K562 (cell line): ENCODE measurements around the gene GNAZ. TPM values are rescaled to one million over a fixed set of nuclear protein-coding genes. Genes with fewer than 3 reads are reported as not detected.

Experiments used
- ATAC-seq: fragments of 200-7000 bp; cut with Tn5 transposase; 3 replicates; pipeline ENCODE4 v1.9.1; 2020; ENCODE audit warnings: moderate library complexity
- BruUV-seq: library from RNA; stranded (reverse); fragments of 400-500 nt; replicated peaks from 2 replicates; lab custom pipeline; 2021; lab: Mats Ljungman, UMichigan
- CTCF ChIA-PET: fragments of 300-600 bp; formaldehyde crosslinking; extraction: SDS; loops from one replicate; lab custom pipeline; 2021; ENCODE audit warnings: low intra/inter-chr PET ratio; lab: Yijun Ruan, JAX
- POLR2A ChIA-PET: fragments of 300-600, 350-650 bp; sonication (Branson Sonifier 250); formaldehyde crosslinking; extraction: SDS; loops from one replicate; lab custom pipeline; 2021; ENCODE audit warnings: antibody characterized with exemption, inconsistent platforms; lab: Yijun Ruan, JAX
- DNase-seq, 4 experiments: peaks; one replicate each; pipeline versions ENCODE4 v3.0.0 to v3.0.0-alpha.2; 2011 to 2018; ENCODE audit warnings: low spot score in 3 of 4, mixed read lengths in 3 of 4; ENCODE audit errors: extremely low read depth in 1 of 4
- FAIRE-seq: peaks from 2 replicates; lab custom pipeline; 2011; peaks lifted over from hg19 to GRCh38; lab: Jason Lieb, UNC
- H2AFZ ChIP-seq: 2 replicates; pipeline ENCODE4 v1.6.0; 2011; ENCODE audit warnings: low read depth, low read length, control low read depth, inconsistent platforms
- H3K27ac ChIP-seq: fragments of 200-600 bp; 3 replicates; pipeline ENCODE4 v1.8.0; 2011; ENCODE audit warnings: low read depth, mild to moderate bottlenecking, control low read depth, inconsistent platforms, low read length, moderate library complexity, mixed read lengths; ENCODE audit errors: extremely low read depth
- H3K27me3 ChIP-seq, 2 experiments: fragments of 300-600 bp in 1 of 2; 2 replicates in 1 of 2; 3 replicates in 1 of 2; pipeline versions ENCODE4 v1.6.0 to v1.8.0; 2011; ENCODE audit warnings: inconsistent platforms in 2 of 2, low read length in 2 of 2, mild to moderate bottlenecking in 1 of 2, mixed read lengths in 1 of 2, moderate library complexity in 1 of 2; ENCODE audit not compliant: control insufficient read depth in 2 of 2, insufficient read depth in 2 of 2
- H3K36me3 ChIP-seq: fragments of 300-600 bp; 3 replicates; pipeline ENCODE4 v1.8.0; 2011; ENCODE audit warnings: mild to moderate bottlenecking, low read length, inconsistent platforms; ENCODE audit not compliant: control insufficient read depth, insufficient read depth
- H3K4me1 ChIP-seq, 2 experiments: fragments of 200-600 bp in 1 of 2; replicated peaks in 1 of 2; 2 replicates in 1 of 2; 3 replicates in 1 of 2; pipeline versions ENCODE4 v1.5.1 to v1.8.0; 2011; ENCODE audit warnings: inconsistent platforms in 2 of 2, low read length in 2 of 2, mild to moderate bottlenecking in 1 of 2, mixed read lengths in 1 of 2, moderate library complexity in 1 of 2; ENCODE audit not compliant: control insufficient read depth in 2 of 2, insufficient read depth in 2 of 2
- H3K4me2 ChIP-seq: 2 replicates; pipeline ENCODE4 v1.6.1; 2011; ENCODE audit warnings: low read length, control low read depth, inconsistent platforms, mixed read lengths; ENCODE audit not compliant: insufficient read depth
- H3K4me3 ChIP-seq: fragments of 200-600 bp; sonication (generic), shearing (Covaris generic); 2 replicates; pipeline ENCODE4 v1.5.1; 2016; ENCODE audit warnings: control low read depth, inconsistent platforms
- H3K79me2 ChIP-seq: fragments of 200-600 bp; 3 replicates; pipeline ENCODE4 v1.8.0; 2011; ENCODE audit warnings: low read length, inconsistent platforms; ENCODE audit not compliant: control insufficient read depth, insufficient read depth
- H3K9ac ChIP-seq, 2 experiments: 2 replicates each; pipeline versions ENCODE4 v1.6.0 to v1.6.1; 2011; ENCODE audit warnings: low read depth in 2 of 2, low read length in 2 of 2, control low read depth in 1 of 2, inconsistent platforms in 1 of 2, mild to moderate bottlenecking in 1 of 2, mixed read lengths in 1 of 2; ENCODE audit not compliant: insufficient read depth in 1 of 2
- H3K9me1 ChIP-seq: one replicate; pipeline ENCODE4 v1.6.0; 2011; ENCODE audit warnings: inconsistent platforms, mild to moderate bottlenecking, low read length, moderate library complexity; ENCODE audit not compliant: control insufficient read depth, insufficient read depth
- H3K9me3 ChIP-seq: replicated peaks from 2 replicates; pipeline ENCODE4 v1.5.1; 2011; ENCODE audit warnings: low read depth, low read length, inconsistent platforms; ENCODE audit not compliant: control insufficient read depth, insufficient read depth
- H4K20me1 ChIP-seq: replicated peaks from 2 replicates; pipeline ENCODE4 v1.6.1; 2011; ENCODE audit warnings: low read length, inconsistent platforms, mixed read lengths; ENCODE audit not compliant: control insufficient read depth, insufficient read depth
- ETV6 ChIP-seq, 3 experiments: fragments of 150-350 bp in 1 of 3; sonication (generic) in 1 of 3; formaldehyde crosslinking in 1 of 3; IDR thresholded peaks; 2 replicates each; pipeline versions ENCODE4 v1.6.1 to v1.8.0; 2014 to 2022; ENCODE audit warnings: borderline replicate concordance in 2 of 3, low read depth in 2 of 3, antibody characterized with exemption in 1 of 3, low read length in 1 of 3, mild to moderate bottlenecking in 1 of 3, missing genetic modification reagents in 1 of 3
- FOXA1 ChIP-seq: fragments of 450-650 bp; IDR thresholded peaks from 2 replicates; pipeline ENCODE4 v1.6.1; 2016; ENCODE audit warnings: mild to moderate bottlenecking, borderline replicate concordance
- POLR2AphosphoS5 ChIP-seq: IDR thresholded peaks from 2 replicates; pipeline ENCODE4 v1.6.1; 2011; ENCODE audit warnings: mild to moderate bottlenecking, low read depth, low read length, moderate library complexity; ENCODE audit not compliant: control insufficient read depth, insufficient read depth
- RUNX1 ChIP-seq: sonication (generic); IDR thresholded peaks from 2 replicates; pipeline ENCODE4 v1.6.1; 2016; ENCODE audit warnings: antibody characterized with exemption, low read depth
- SMAD3 ChIP-seq: fragments of 450-650 bp; formaldehyde crosslinking; conservative IDR thresholded peaks from 2 replicates; pipeline ENCODE4 v1.4.0; 2020; ENCODE audit warnings: mild to moderate bottlenecking
- U2AF2 ChIP-seq: fragments of 200-400 bp; formaldehyde crosslinking; optimal IDR thresholded peaks from 2 replicates; pipeline ENCODE3; 2017; ENCODE audit warnings: low read depth, mild to moderate bottlenecking, low read length
- ZKSCAN8 ChIP-seq: fragments of 200-800 bp; sonication (Bioruptor generic); IDR thresholded peaks from 2 replicates; pipeline ENCODE4 v1.6.1; 2016; ENCODE audit warnings: missing genetic modification characterization, missing compliant biosample characterization
- WGBS: fragments of 100-300 bp; shearing (Covaris generic); methylation state at CpG from one replicate; pipeline ENCODE4 v1.1.6; 2016; ENCODE audit warnings: low coverage, mixed read lengths; ENCODE audit not compliant: insufficient coverage; ENCODE audit errors: missing lambda C conversion rate; 5-methylcytosine and 5-hydroxymethylcytosine counted together
- in situ Hi-C: fragments of 300-500 bp; cut with MboI; formaldehyde crosslinking; loops from 4 replicates; pipeline ENCODE4 v1.15.0; 2018; ENCODE audit warnings: inconsistent platforms, mixed read lengths
- intact Hi-C: fragments of 100-400 bp; cut with micrococcal nuclease; formaldehyde crosslinking; loops from 2 replicates; pipeline ENCODE4 v1.14.2; 2022
- polyA plus RNA-seq, 8 experiments: library from polyadenylated mRNA; depleted of rRNA in 4 of 8; stranded (reverse) in 5 of 8; unstranded in 3 of 8; fragments of >200 nt; fragmentation: Nextera tagmentation in 2 of 8; fragmentation: Illumina TruSeq in 1 of 8; extraction: Ambion mirVana in 2 of 8; extraction: Trizol in 1 of 8; gene quantifications; 2 replicates each; pipeline versions ENCODE4 v1.2.1 to v1.2.3, GENCODE V29; 2011 to 2014; ENCODE audit warnings: inconsistent platforms in 1 of 8, missing spikeins in 1 of 8
- total RNA-seq, 7 experiments: library from RNA; depleted of rRNA in 6 of 7; stranded (reverse); fragments of >200 nt in 6 of 7; fragmentation: Illumina TruSeq in 2 of 7; extraction: Trizol in 2 of 7; gene quantifications; 2 replicates each; pipeline versions ENCODE4 v1.2.1 to v1.2.3, GENCODE V29; 2011 to 2021; ENCODE audit warnings: low replicate concordance in 1 of 7
- TF ChIP-seq, protein P1 (sequence below), 2 experiments: fragments of 250-450 bp in 1 of 2; fragments of 450-650 bp in 1 of 2; sonication (Bioruptor Pico) in 1 of 2; IDR thresholded peaks; 2 replicates each; pipeline versions ENCODE4 v1.6.1 to v1.8.0; 2016 to 2021; ENCODE audit warnings: mild to moderate bottlenecking in 2 of 2, moderate library complexity in 2 of 2, missing compliant biosample characterization in 1 of 2, missing genetic modification characterization in 1 of 2
- TF ChIP-seq, protein P2 (sequence below), 2 experiments: fragments of 200-800 bp in 1 of 2; sonication (Bioruptor generic) in 1 of 2; sonication (generic) in 1 of 2; formaldehyde crosslinking in 1 of 2; IDR thresholded peaks in 1 of 2; conservative IDR thresholded peaks in 1 of 2; 2 replicates each; pipeline versions ENCODE4 v1.5.0 to v1.6.1; 2016 to 2020; ENCODE audit warnings: missing compliant biosample characterization in 1 of 2, missing genetic modification characterization in 1 of 2, missing genetic modification reagents in 1 of 2
- TF ChIP-seq, protein P3 (sequence below): fragments of 250-450 bp; sonication (Bioruptor Pico); IDR thresholded peaks from 2 replicates; pipeline ENCODE4 v1.8.0; 2021; ENCODE audit warnings: mild to moderate bottlenecking, moderate library complexity
- TF ChIP-seq, protein P4 (sequence below), 2 experiments: fragments of 450-650 bp; conservative IDR thresholded peaks; 2 replicates each; pipeline ENCODE4 v1.6.1; 2017; ENCODE audit warnings: mild to moderate bottlenecking in 2 of 2, moderate library complexity in 2 of 2

Gene GNAZ
- total and polyA plus RNA-seq, 9 of the 15 experiments (the other 6 are each of a cell fraction or from before 2014, with no cell fraction given), result 0.04 to 0.22 (median 0.13) TPM; not detected in 3

DNA sequence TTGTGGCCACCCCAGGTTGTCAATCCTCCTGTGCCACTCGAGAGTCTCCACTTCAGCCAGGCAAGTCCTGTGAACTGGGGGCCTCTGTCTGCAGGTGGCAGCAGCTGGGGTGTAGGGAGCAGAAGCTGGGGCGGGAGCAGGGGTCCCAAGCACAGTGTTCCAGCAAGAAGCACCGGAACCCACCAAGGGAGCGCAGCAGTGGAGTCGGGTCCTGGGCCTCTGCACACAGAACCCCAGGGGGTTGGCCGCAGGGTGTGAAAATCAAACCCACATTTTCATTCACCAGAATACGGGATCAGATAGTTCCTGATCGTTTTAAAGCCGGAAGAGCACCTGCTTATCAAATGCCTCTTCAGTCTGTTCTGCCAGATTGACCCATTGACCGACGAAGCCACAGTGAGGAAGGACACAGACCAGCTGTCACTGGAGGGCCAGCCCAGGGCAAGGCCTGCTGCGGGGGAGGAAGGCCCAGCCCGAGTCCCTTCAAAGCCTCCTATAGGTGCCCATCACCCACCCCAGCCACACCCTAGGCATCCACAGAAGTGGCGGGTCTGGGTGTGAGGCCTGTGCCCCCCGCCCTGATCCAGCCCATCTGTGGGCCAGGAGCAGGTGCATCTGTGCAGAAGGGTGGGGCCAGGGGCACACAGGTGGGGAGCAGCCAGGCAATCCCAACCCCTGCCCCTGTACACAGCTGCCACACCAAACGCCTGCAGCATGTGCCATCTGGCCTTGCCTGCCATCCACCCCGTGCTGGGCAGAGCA lies 37.3 kb downstream of the GNAZ start:
- H2AFZ ChIP-seq, result no peak overlapping the region
- peak in 2 of 4 experiments; percentile 62 to 63 for DNase-seq
- peak overlapping the region in 1 of 2 experiments; percentile 33; a peak in 1 of 4 replicates for H3K9ac ChIP-seq
- H3K27me3 ChIP-seq, result peaks cover 61 to 100% of the 10 kb centered on the region in 2 experiments
- FAIRE-seq, result no peak
- peaks cover 98% of the 10 kb centered on the region for H4K20me1 ChIP-seq
- H3K79me2 ChIP-seq, result no peaks in the 10 kb centered on the region
- H3K36me3 ChIP-seq, result no peaks in the 10 kb centered on the region
- WGBS, result 9% methylated on average over 17 of the region's 17 CpGs
- no peak overlapping the region for H3K27ac ChIP-seq
- H3K9me3 ChIP-seq, result no peaks in the 10 kb centered on the region
- peaks cover 12% of the 10 kb centered on the region for H3K9me1 ChIP-seq
- ChIA-PET CTCF (no interaction called here), POLR2A (interaction anchor here (0.6 to 19.9 kb wide), 9 partner anchors 6 to 390 kb away, joined by 3 to 414 read pairs (median 5); partner anchors contain the start of genes GNAZ and RSPH14)
- H3K4me3 ChIP-seq, result no peak overlapping the region
- BruUV-seq, result no TSS peak
- intact Hi-C loops (no loop called here), in situ Hi-C loops (no loop called here)
- ATAC-seq, result no peak
- peaks cover 0 to 29% of the 10 kb centered on the region in 2 experiments; a peak in 2 of 5 replicates for H3K4me1 ChIP-seq
- no peak overlapping the region for H3K4me2 ChIP-seq
- TF ChIP-seq SMAD3 (CRISPR knock-in tag) (no peak), ZKSCAN8 (CRISPR knock-in tag) (no peak), RUNX1 (no peak), ETV6 (IDR thresholded peaks at IDR 0.05; ENCODE audit: borderline replicate concordance in 1 of 2, low read depth in 2 of 2, low read length in 1 of 2) (no peak; a peak in 1 of 4 replicates), ETV6 (CRISPR knock-in tag; IDR thresholded peaks at IDR 0.05; ENCODE audit: borderline replicate concordance) (no peak), U2AF2 (no peak), FOXA1 (no peak), POLR2AphosphoS5 (peak; percentile 42; the same call in 1 of the 2 replicates)
- TF ChIP-seq, protein P1, sequence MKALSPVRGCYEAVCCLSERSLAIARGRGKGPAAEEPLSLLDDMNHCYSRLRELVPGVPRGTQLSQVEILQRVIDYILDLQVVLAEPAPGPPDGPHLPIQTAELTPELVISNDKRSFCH (CRISPR knock-in tag; IDR thresholded peaks at IDR 0.05), result no peak
- TF ChIP-seq, protein P1 (tag; IDR thresholded peaks at IDR 0.05), result no peak
- TF ChIP-seq, protein P2, sequence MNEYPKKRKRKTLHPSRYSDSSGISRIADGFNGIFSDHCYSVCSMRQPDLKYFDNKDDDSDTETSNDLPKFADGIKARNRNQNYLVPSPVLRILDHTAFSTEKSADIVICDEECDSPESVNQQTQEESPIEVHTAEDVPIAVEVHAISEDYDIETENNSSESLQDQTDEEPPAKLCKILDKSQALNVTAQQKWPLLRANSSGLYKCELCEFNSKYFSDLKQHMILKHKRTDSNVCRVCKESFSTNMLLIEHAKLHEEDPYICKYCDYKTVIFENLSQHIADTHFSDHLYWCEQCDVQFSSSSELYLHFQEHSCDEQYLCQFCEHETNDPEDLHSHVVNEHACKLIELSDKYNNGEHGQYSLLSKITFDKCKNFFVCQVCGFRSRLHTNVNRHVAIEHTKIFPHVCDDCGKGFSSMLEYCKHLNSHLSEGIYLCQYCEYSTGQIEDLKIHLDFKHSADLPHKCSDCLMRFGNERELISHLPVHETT (CRISPR knock-in tag; conservative IDR thresholded peaks at IDR 0.05 in 1 of 2, IDR thresholded peaks at IDR 0.05 in 1 of 2), result peak in 1 of 2 experiments; percentile 69; a peak in 1 of 4 replicates
- TF ChIP-seq, protein P3, sequence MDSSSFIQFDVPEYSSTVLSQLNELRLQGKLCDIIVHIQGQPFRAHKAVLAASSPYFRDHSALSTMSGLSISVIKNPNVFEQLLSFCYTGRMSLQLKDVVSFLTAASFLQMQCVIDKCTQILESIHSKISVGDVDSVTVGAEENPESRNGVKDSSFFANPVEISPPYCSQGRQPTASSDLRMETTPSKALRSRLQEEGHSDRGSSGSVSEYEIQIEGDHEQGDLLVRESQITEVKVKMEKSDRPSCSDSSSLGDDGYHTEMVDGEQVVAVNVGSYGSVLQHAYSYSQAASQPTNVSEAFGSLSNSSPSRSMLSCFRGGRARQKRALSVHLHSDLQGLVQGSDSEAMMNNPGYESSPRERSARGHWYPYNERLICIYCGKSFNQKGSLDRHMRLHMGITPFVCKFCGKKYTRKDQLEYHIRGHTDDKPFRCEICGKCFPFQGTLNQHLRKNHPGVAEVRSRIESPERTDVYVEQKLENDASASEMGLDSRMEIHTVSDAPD (CRISPR knock-in tag), result no peak
- TF ChIP-seq, protein P4, sequence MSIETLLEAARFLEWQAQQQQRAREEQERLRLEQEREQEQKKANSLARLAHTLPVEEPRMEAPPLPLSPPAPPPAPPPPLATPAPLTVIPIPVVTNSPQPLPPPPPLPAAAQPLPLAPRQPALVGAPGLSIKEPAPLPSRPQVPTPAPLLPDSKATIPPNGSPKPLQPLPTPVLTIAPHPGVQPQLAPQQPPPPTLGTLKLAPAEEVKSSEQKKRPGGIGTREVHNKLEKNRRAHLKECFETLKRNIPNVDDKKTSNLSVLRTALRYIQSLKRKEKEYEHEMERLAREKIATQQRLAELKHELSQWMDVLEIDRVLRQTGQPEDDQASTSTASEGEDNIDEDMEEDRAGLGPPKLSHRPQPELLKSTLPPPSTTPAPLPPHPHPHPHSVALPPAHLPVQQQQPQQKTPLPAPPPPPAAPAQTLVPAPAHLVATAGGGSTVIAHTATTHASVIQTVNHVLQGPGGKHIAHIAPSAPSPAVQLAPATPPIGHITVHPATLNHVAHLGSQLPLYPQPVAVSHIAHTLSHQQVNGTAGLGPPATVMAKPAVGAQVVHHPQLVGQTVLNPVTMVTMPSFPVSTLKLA (conservative IDR thresholded peaks at IDR 0.05), result no peak
